Heart right ventricle (tissue), 16 donors: ENCODE results near the gene LARGE1. TPM values are rescaled to one million over a fixed set of nuclear protein-coding genes. Genes with fewer than 3 reads are reported as not detected.

Experiments
- ATAC-seq, 8 donors: fragments of 200-7000 bp; cut with Tn5 transposase; one replicate each; pipeline ENCODE4 v1.9.1; 2020; ENCODE audit warnings: mild to moderate bottlenecking in 8 of 8, moderate library complexity in 8 of 8, moderate number of reproducible peaks in 1 of 8
- DNase-seq, 2 donors: peaks; one replicate each; pipeline ENCODE4 v3.0.0-alpha.2; 2020
- H3K27ac ChIP-seq, 10 donors: fragments of 200-600 bp; sonication (generic) in 2 of 10; one replicate each; pipeline versions ENCODE4 v1.5.0 to v1.8.0; 2020 to 2022; ENCODE audit warnings: mild to moderate bottlenecking in 3 of 10
- H3K27me3 ChIP-seq, 7 donors: fragments of 200-600 bp; one replicate each; pipeline ENCODE4 v1.8.0; 2021 to 2022; ENCODE audit warnings: mild to moderate bottlenecking in 2 of 7
- H3K36me3 ChIP-seq, 9 donors: fragments of 200-600 bp; sonication (generic) in 1 of 9; one replicate each; pipeline versions ENCODE4 v1.5.0 to v1.8.0; 2020 to 2022; ENCODE audit warnings: mild to moderate bottlenecking in 2 of 9
- H3K4me1 ChIP-seq, 9 donors: fragments of 200-600 bp; sonication (generic) in 1 of 9; one replicate each; pipeline versions ENCODE4 v1.5.0 to v1.8.0; 2020 to 2022; ENCODE audit warnings: mild to moderate bottlenecking in 4 of 9
- H3K4me3 ChIP-seq, 10 donors: fragments of 200-600 bp; sonication (generic) in 2 of 10; one replicate each; pipeline versions ENCODE4 v1.5.0 to v1.8.0; 2020 to 2022; ENCODE audit warnings: mild to moderate bottlenecking in 7 of 10, moderate library complexity in 2 of 10
- H3K9me3 ChIP-seq, 11 donors: fragments of 200-600 bp in 10 of 11; sonication (generic) in 2 of 11; one replicate each; pipeline versions ENCODE4 v1.5.0 to v1.8.0; 2013 to 2022; ENCODE audit warnings: mild to moderate bottlenecking in 2 of 11, control low read depth in 1 of 11, moderate library complexity in 1 of 11
- WGBS, 2 donors: extraction: QIAGEN DNeasy Blood & Tissue Kit; methylation state at CpG; one replicate each; pipeline ENCODE4 v1.1.7; 2013; ENCODE audit warnings: inconsistent platforms in 1 of 2; 5-methylcytosine and 5-hydroxymethylcytosine counted together
- intact Hi-C, 10 donors: fragments of 100-400 bp; cut with DNase I; formaldehyde crosslinking; loops; one replicate each; pipeline versions ENCODE4 v1.11.1 to v1.14.2; 2022
- polyA plus RNA-seq, 2 donors: library from polyadenylated mRNA; stranded (reverse); fragments of 200-250 nt; gene quantifications; one replicate each; pipeline ENCODE4 v1.2.3, GENCODE V29; 2013
- total RNA-seq, 10 donors: library from RNA; stranded (reverse); fragmentation: NEBNext Ultra II Directional in 3 of 10; extraction: Animal tissue kit (Norgen Biotek cat#: 25700) in 3 of 10; gene quantifications; one replicate each; pipeline versions ENCODE4 v1.2.1 to v1.2.4, GENCODE V29; 2021 to 2023
- TF ChIP-seq, protein P1 (sequence below), 9 donors: fragments of 200-600 bp; sonication (generic) in 2 of 9; IDR thresholded peaks; one replicate each; pipeline versions ENCODE4 v1.5.0 to v1.8.0; 2021 to 2022; ENCODE audit warnings: antibody characterized with exemption in 9 of 9, mild to moderate bottlenecking in 5 of 9, moderate library complexity in 1 of 9
- donor health status: Arrhythmogenic right ventricular cardiomyopathy.
- donor health status: ischemic (EF 13 %, LVEDD 7.1; RV severe dilation, severe dysfunction).
- donor health status: healthy with polysubstance abuse.
- donor health status: DM: no; HTN: yes; CAD: no.
- donor health status: DM: no; HTN: no; CAD: no.
- donor health status: ischemic (EF 25% LVEDD 6.9; RV normal size, moderate dysfunction).
- donor health status: ischemic (EF 25% LVEDD 5.7; RV mildly dilated, moderate dysfunction).
- donor health status: healthy.
- donor health status: DM: yes; HTN: yes; CAD: no.
- donor health status: Ischemic cardiomyopathy.
- donor health status: ischemic (EF 35%, LVEDD 5.7; RV mildly dilated, moderate dysfunction).
- donor health status: nonischemic (EF 11% LVEDD 7.7; RV severe dilation, severe dysfunction).
- donor health status: DM: yes; HTN: yes; CAD: no.
- donor health status: PGD.
- donor health status: ischemic (EF 29% LVEDD 5.4; RV normal size, mild dysfunction).
- donor health status: nonischemic (EF 23%, LVEDD 6.1; RV moderate dilation, normal function).

Gene LARGE1
- total and polyA plus RNA-seq, 12 donors, result 33.7 to 184 (median 144) TPM

DNA sequence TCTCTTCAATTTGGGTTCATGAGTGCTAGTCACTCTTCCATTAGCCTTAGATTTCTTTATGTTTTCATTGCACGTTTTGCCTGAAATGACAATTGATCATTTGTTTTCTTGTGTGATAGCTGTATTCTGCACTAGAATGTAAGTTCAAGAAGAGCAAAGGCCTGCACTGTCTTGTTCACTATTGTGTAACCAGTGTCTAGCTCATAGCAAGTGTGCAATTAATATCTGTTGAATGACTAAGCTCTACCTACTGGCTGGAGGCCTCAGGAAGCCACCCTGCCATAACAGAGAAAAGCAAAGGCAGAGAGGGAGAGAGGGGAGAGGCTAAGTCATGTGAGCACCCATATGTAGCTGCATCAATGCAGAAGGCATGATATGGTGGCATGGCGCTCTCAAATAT is 569.3 kb downstream of the LARGE1 start:
- Histone ChIP-seq H3K27ac (no peak overlapping the region), H3K4me1 (peaks cover 0 to 18% (median 6%) of the 10 kb centered on the region in 9 donors), H3K27me3 (no peaks in the 10 kb centered on the region), H3K36me3 (peaks cover 0 to 5% (median 0%) of the 10 kb centered on the region in 9 donors), H3K9me3 (peaks cover 0 to 5% (median 0%) of the 10 kb centered on the region in 11 donors), H3K4me3 (no peak overlapping the region)
- intact Hi-C loops, result no loop called here
- DNase-seq (no peak), ATAC-seq (no peak)
- WGBS, 2 donors, result 94 to 96% methylated on average over 2 of the region's 2 CpGs
- TF ChIP-seq, protein P1, sequence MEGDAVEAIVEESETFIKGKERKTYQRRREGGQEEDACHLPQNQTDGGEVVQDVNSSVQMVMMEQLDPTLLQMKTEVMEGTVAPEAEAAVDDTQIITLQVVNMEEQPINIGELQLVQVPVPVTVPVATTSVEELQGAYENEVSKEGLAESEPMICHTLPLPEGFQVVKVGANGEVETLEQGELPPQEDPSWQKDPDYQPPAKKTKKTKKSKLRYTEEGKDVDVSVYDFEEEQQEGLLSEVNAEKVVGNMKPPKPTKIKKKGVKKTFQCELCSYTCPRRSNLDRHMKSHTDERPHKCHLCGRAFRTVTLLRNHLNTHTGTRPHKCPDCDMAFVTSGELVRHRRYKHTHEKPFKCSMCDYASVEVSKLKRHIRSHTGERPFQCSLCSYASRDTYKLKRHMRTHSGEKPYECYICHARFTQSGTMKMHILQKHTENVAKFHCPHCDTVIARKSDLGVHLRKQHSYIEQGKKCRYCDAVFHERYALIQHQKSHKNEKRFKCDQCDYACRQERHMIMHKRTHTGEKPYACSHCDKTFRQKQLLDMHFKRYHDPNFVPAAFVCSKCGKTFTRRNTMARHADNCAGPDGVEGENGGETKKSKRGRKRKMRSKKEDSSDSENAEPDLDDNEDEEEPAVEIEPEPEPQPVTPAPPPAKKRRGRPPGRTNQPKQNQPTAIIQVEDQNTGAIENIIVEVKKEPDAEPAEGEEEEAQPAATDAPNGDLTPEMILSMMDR (IDR thresholded peaks at IDR 0.05), result no peak

DNA sequence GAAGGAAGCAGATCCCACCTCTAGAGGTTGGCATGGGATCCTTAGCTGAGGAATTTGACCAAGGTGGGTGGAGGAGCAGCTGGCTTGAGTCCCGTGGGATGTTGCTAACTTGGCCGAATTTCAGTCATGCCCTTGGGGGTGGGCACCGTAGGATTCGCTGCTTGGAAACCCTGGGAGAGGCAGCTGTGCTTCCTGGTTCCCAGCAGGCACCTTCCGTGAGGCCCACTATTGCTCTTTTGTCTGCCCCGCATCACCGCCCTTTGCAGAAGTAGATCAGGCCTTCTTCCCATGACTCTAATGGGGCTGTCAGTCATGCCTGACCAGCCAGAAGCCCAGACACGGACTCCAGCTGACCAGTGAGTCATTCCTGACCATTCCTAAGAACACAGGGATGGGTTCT is 569.8 kb downstream of the LARGE1 start:
- TF ChIP-seq, protein P1 (IDR thresholded peaks at IDR 0.05), result no peak
- Histone ChIP-seq H3K4me1 (peaks cover 0 to 18% (median 3%) of the 10 kb centered on the region in 9 donors), H3K9me3 (peaks cover 0 to 5% (median 0%) of the 10 kb centered on the region in 11 donors), H3K27ac (no peak overlapping the region), H3K27me3 (no peaks in the 10 kb centered on the region), H3K36me3 (peaks cover 0 to 5% (median 0%) of the 10 kb centered on the region in 9 donors), H3K4me3 (no peak overlapping the region)
- DNase-seq, result no peak
- no peak for ATAC-seq
- intact Hi-C loops, result no loop called here
- WGBS, 2 donors, result 88 to 94% methylated on average over 8 of the region's 8 CpGs

DNA sequence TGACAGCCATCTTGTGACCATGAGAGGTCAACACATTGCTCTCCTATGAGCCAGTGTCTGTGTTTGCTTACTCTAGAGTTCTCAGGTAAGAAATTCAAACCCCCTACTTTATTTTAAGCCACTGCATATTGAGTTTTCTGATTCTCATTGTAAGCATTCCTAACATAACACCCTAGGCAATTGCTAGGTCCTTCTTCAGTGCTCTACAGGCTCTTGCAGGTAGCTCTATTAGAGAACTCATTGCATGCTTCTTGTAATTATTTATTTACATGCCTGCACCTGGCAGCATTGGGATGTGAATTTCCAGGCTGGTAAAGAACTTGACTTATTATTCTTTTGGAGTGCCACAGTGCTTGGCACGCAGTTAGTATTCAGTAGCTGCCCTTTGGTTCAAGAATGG is 573.3 kb downstream of the LARGE1 start:
- Histone ChIP-seq H3K36me3 (peaks cover 0 to 5% (median 0%) of the 10 kb centered on the region in 9 donors), H3K27ac (no peak overlapping the region), H3K4me1 (no peaks in the 10 kb centered on the region), H3K27me3 (no peaks in the 10 kb centered on the region), H3K4me3 (no peak overlapping the region), H3K9me3 (peaks cover 0 to 5% (median 0%) of the 10 kb centered on the region in 11 donors)
- DNase-seq (no peak), ATAC-seq (no peak)
- WGBS, 2 donors, result 92 to 97% methylated on average over 1 of the region's 1 CpG
- TF ChIP-seq, protein P1 (IDR thresholded peaks at IDR 0.05), result no peak
- intact Hi-C loops, result no loop called here

DNA sequence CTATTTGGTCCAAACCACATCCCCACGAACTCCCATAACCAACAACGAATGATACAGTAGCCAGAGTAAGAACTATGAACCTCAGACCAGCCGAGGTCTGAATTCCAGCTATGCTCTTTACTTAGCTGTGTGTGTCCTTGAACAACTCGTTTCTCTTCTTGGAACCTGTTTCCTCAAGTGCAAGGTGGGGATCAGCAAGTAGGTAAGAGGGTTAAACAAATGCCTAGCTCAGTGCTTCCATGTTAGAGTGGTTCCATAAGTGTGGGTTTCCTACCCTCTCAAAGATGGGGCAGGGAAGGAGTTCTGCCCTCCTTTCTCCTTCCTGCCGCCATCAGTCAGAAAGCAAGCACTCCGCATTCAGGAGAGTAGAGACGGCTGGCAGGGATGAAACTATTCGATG is 578.7 kb downstream of the LARGE1 start:
- Histone ChIP-seq H3K9me3 (no peaks in the 10 kb centered on the region), H3K27me3 (no peaks in the 10 kb centered on the region), H3K36me3 (peaks cover 0 to 24% (median 0%) of the 10 kb centered on the region in 9 donors), H3K4me1 (no peaks in the 10 kb centered on the region), H3K4me3 (no peak overlapping the region), H3K27ac (no peak overlapping the region)
- WGBS, 2 donors, result 87 to 93% methylated on average over 8 of the region's 8 CpGs
- no peak for DNase-seq
- intact Hi-C loops, result no loop called here
- no peak for ATAC-seq
- TF ChIP-seq, protein P1 (IDR thresholded peaks at IDR 0.05), result no peak
